B cell (primary cell): ENCODE measurements around the gene ANKRD49.

Experiments used
- CTCF ChIP-seq: fragments of 200-600 bp; IDR thresholded peaks from one replicate; pipeline ENCODE4 v1.8.0; 2022; ENCODE audit warnings: antibody characterized with exemption, mild to moderate bottlenecking
- EZH2 ChIP-seq: IDR thresholded peaks from 2 replicates; pipeline ENCODE4 v1.6.1; 2012; ENCODE audit warnings: borderline replicate concordance, low read depth, mild to moderate bottlenecking, moderate library complexity, low read length; ENCODE audit not compliant: insufficient read depth, poor library complexity, severe bottlenecking

- TF ChIP-seq CTCF = no peak
- no peak for TF ChIP-seq EZH2
These were observed 22.9 kb downstream of the ANKRD49 start for GRCh38 chr11:94516725-94517124.
